Parathyroid adenoma (tissue), 2 donors: Measurements from ENCODE around the gene MRLN.

ENCODE experiments used
- H2AFZ ChIP-seq: fragments of 300-600 bp; sonication (generic); one replicate; pipeline ENCODE4 v1.7.0; 2017; ENCODE audit warnings: antibody characterized with exemption, mild to moderate bottlenecking
- H3K27ac ChIP-seq: fragments of 300-600 bp; sonication (generic); one replicate; pipeline ENCODE4 v1.7.0; 2017
- H3K27me3 ChIP-seq: fragments of 300-600 bp; sonication (generic); one replicate; pipeline ENCODE4 v1.7.0; 2017; ENCODE audit warnings: low read length; ENCODE audit not compliant: control insufficient read depth, insufficient read depth
- H3K36me3 ChIP-seq: fragments of 300-600 bp; sonication (generic); one replicate; pipeline ENCODE4 v1.7.0; 2017; ENCODE audit warnings: low read length; ENCODE audit not compliant: control insufficient read depth, insufficient read depth
- H3K4me1 ChIP-seq: fragments of 300-600 bp; sonication (generic); one replicate; pipeline ENCODE4 v1.7.0; 2017; ENCODE audit warnings: control low read depth
- H3K4me2 ChIP-seq: fragments of 300-600 bp; sonication (generic); one replicate; pipeline ENCODE4 v1.7.0; 2017; ENCODE audit warnings: low read length
- H3K4me3 ChIP-seq: fragments of 300-600 bp; sonication (generic); one replicate; pipeline ENCODE4 v1.7.0; 2017; ENCODE audit warnings: low read depth, low read length
- H3K79me2 ChIP-seq: fragments of 300-600 bp; sonication (generic); one replicate; pipeline ENCODE4 v1.7.0; 2017; ENCODE audit warnings: control low read depth
- H3K9ac ChIP-seq: fragments of 300-600 bp; sonication (generic); one replicate; pipeline ENCODE4 v1.7.0; 2017; ENCODE audit warnings: mild to moderate bottlenecking
- H3K9me3 ChIP-seq: fragments of 300-600 bp; sonication (generic); one replicate; pipeline ENCODE4 v1.7.0; 2017; ENCODE audit warnings: low read length; ENCODE audit not compliant: control insufficient read depth
- TF ChIP-seq, protein P1 (sequence below): fragments of 300-600 bp; sonication (generic); IDR thresholded peaks from one replicate; pipeline ENCODE4 v1.7.0; 2017; ENCODE audit warnings: antibody characterized with exemption, mild to moderate bottlenecking
- donor health status: primary hyperparathyroidism.

MRLN gene

GRCh38 chr10:59770689-59771088 is 17.4 kb upstream of the MRLN start:
- no peak overlapping the region for H3K9ac ChIP-seq
- no peaks in the 10 kb centered on the region for H3K36me3 ChIP-seq
- TF ChIP-seq, protein P1, sequence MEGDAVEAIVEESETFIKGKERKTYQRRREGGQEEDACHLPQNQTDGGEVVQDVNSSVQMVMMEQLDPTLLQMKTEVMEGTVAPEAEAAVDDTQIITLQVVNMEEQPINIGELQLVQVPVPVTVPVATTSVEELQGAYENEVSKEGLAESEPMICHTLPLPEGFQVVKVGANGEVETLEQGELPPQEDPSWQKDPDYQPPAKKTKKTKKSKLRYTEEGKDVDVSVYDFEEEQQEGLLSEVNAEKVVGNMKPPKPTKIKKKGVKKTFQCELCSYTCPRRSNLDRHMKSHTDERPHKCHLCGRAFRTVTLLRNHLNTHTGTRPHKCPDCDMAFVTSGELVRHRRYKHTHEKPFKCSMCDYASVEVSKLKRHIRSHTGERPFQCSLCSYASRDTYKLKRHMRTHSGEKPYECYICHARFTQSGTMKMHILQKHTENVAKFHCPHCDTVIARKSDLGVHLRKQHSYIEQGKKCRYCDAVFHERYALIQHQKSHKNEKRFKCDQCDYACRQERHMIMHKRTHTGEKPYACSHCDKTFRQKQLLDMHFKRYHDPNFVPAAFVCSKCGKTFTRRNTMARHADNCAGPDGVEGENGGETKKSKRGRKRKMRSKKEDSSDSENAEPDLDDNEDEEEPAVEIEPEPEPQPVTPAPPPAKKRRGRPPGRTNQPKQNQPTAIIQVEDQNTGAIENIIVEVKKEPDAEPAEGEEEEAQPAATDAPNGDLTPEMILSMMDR, result no peak
- H3K27me3 ChIP-seq, result no peaks in the 10 kb centered on the region
- H3K27ac ChIP-seq, result no peak overlapping the region
- no peaks in the 10 kb centered on the region for H3K9me3 ChIP-seq
- no peaks in the 10 kb centered on the region for H3K4me1 ChIP-seq
- H3K4me3 ChIP-seq, result no peak overlapping the region
- no peak overlapping the region for H2AFZ ChIP-seq
- no peaks in the 10 kb centered on the region for H3K79me2 ChIP-seq
- H3K4me2 ChIP-seq, result no peak overlapping the region

DNA sequence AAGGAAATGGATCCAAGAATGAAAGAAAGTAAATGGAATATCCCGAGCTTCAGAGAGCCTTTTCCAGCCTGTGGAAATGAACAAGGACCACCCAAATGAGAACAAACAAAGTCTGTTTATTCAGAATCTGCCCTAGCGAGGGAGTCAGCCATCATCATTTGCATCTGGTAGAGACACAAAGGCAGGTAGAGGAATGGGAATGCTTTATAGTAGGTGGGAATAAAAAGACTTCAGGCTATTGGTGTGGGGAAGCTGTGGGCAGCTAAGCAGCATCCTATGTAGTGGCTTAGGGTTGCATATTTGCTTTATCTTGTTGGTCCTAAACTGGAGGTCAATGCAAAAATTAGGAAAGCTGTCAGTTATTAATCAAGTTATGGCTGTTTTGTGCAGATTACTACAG is 9.2 kb upstream of the MRLN start:
- no peaks in the 10 kb centered on the region for H3K9me3 ChIP-seq
- H2AFZ ChIP-seq, result no peak overlapping the region
- H3K27me3 ChIP-seq, result no peaks in the 10 kb centered on the region
- no peaks in the 10 kb centered on the region for H3K36me3 ChIP-seq
- no peak overlapping the region for H3K4me3 ChIP-seq
- H3K27ac ChIP-seq, result no peak overlapping the region
- TF ChIP-seq, protein P1, result no peak
- H3K79me2 ChIP-seq, result no peaks in the 10 kb centered on the region
- H3K9ac ChIP-seq, result no peak overlapping the region
- no peak overlapping the region for H3K4me2 ChIP-seq
- H3K4me1 ChIP-seq, result no peaks in the 10 kb centered on the region

- H3K36me3 ChIP-seq, result no peaks in the 10 kb centered on the region
- H3K4me2 ChIP-seq, result no peak overlapping the region
- TF ChIP-seq, protein P1, result no peak
- H3K4me3 ChIP-seq, result no peak overlapping the region
- H3K27ac ChIP-seq, result no peak overlapping the region
- H3K9me3 ChIP-seq, result no peaks in the 10 kb centered on the region
- no peak overlapping the region for H3K9ac ChIP-seq
- H3K79me2 ChIP-seq, result no peaks in the 10 kb centered on the region
- H2AFZ ChIP-seq, result no peak overlapping the region
- no peaks in the 10 kb centered on the region for H3K4me1 ChIP-seq
- H3K27me3 ChIP-seq, result no peaks in the 10 kb centered on the region
Measured at GRCh38 chr10:59757966-59758365, 4.7 kb upstream of the MRLN start.

- no peaks in the 10 kb centered on the region for H3K4me1 ChIP-seq
- TF ChIP-seq, protein P1, result no peak
- H3K36me3 ChIP-seq, result no peaks in the 10 kb centered on the region
- no peak overlapping the region for H2AFZ ChIP-seq
- H3K9me3 ChIP-seq, result no peaks in the 10 kb centered on the region
- no peaks in the 10 kb centered on the region for H3K27me3 ChIP-seq
- no peak overlapping the region for H3K27ac ChIP-seq
- no peak overlapping the region for H3K4me3 ChIP-seq
- no peak overlapping the region for H3K9ac ChIP-seq
- no peaks in the 10 kb centered on the region for H3K79me2 ChIP-seq
- H3K4me2 ChIP-seq, result no peak overlapping the region
Measured at GRCh38 chr10:59754951-59755350, 1.7 kb upstream of the MRLN start.

DNA sequence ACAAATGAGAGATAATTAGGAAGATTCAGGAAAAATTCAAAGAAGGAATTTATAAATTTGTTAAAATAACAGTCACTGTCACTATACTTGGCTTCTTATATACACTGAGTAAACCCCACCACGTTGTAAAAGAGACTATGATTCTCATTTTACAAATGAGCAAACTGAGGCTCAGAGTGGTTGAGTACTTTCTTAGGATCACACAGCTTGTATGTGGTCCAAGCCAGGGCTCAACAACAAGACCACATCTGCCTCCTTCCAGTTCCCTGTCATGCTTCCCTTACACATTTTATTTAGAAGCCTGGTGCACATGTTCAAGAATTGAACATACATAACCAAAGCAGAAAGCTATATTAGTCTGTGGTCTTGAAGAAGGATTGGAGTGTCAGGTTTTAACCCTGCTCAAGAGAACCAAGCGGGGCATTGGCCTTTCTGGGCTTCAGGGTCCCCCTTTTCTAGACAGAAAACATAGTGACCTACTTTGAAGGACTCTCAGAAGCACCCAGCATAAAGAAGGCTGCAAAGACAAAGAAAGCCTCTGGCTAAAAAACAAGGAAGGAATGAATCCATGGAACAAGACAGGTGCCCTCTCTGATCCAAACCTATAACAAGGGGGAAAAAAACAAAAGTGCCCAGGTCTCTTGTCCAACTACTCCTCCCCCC is 846 bp downstream of the MRLN start:
- Histone ChIP-seq H3K9me3 (no peaks in the 10 kb centered on the region), H3K27me3 (no peaks in the 10 kb centered on the region), H3K79me2 (no peaks in the 10 kb centered on the region), H3K9ac (no peak overlapping the region), H3K4me1 (no peaks in the 10 kb centered on the region), H3K36me3 (no peaks in the 10 kb centered on the region), H3K27ac (no peak overlapping the region), H2AFZ (no peak overlapping the region), H3K4me2 (no peak overlapping the region), H3K4me3 (no peak overlapping the region)
- TF ChIP-seq, protein P1, result no peak
